ENCODE measurements around the gene DNPEP. TPM values are rescaled to one million over a fixed set of nuclear protein-coding genes. Genes with fewer than 3 reads are reported as not detected.
"Not testable (repeated sequence)": the region's sequence is repeated elsewhere in the genome, so short reads cannot be mapped to it uniquely, and the experiment has no call there.

DNPEP gene
- total RNA-seq, 1 experiment from 2014 or later: 76.8 TPM

DNA sequence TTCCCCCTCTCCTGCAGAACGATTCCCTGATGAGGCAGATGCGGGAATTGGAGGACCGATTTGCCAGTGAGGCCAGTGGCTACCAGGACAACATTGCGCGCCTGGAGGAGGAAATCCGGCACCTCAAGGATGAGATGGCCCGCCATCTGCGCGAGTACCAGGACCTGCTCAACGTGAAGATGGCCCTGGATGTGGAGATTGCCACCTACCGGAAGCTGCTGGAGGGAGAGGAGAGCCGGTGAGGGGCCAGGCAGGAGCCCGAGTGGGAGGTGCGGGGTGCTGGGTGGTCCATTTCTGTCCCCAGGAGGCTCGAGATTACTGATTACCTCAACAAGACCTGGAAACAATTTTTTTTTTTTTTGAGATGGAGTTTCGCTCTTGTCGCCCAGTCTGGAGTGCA lies 33.6 kb upstream of the DNPEP start:
- in situ Hi-C loops (cut with HindIII; ENCODE audit: low pct_unique_long_range_greater_than_20kb, low sequenced_read_pairs): no loop called here

DNA sequence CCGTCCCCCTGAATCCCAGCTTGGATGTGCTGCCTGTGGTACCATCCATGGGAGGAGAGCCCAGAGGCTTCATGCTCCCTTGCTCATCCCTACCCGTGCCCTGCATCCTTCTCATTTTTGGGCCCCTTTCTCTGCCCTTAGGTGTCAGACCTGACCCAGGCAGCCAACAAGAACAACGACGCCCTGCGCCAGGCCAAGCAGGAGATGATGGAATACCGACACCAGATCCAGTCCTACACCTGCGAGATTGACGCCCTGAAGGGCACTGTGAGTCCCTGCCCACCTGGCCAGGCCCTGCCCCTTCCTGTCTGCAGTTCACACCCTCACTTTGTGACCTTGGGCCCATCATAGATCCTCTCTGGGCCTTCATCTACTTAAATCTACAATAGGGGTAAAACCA lies 33.0 kb upstream of the DNPEP start:
- DNase-seq (ENCODE audit: low read depth): no peak
- in situ Hi-C loops (cut with HindIII; ENCODE audit: low pct_unique_long_range_greater_than_20kb, low sequenced_read_pairs): no loop called here

More for the DNA sequence above, 33.6 kb upstream of the DNPEP start:
- no peak for DNase-seq (ENCODE audit: low read depth)

GRCh38 chr2:219419331-219420197 lies 31.9 kb upstream of the DNPEP start:
- no peak for DNase-seq (ENCODE audit: low read depth)
- in situ Hi-C loops (cut with HindIII; ENCODE audit: low pct_unique_long_range_greater_than_20kb, low sequenced_read_pairs): no loop called here

GRCh38 chr2:219419012-219419324 lies 31.3 kb upstream of the DNPEP start:
- DNase-seq (ENCODE audit: low read depth): no peak
- in situ Hi-C loops (cut with HindIII; ENCODE audit: low pct_unique_long_range_greater_than_20kb, low sequenced_read_pairs): no loop called here

- in situ Hi-C loops (cut with HindIII; ENCODE audit: low pct_unique_long_range_greater_than_20kb, low sequenced_read_pairs): no loop called here
- DNase-seq (ENCODE audit: low read depth): no peak
These were observed 30.7 kb upstream of the DNPEP start, which contains the start of gene DES for GRCh38 chr2:219418155-219419011. Gene DES, plus strand, starts transcription at chr2:219418377. Its CDS starts 86 bp downstream, at chr2:219418463.

GRCh38 chr2:219417374-219417773 lies 29.7 kb upstream of the DNPEP start:
- in situ Hi-C loops (cut with HindIII; ENCODE audit: low pct_unique_long_range_greater_than_20kb, low sequenced_read_pairs): no loop called here

GRCh38 chr2:219416938-219417337 lies 29.2 kb upstream of the DNPEP start:
- in situ Hi-C loops (cut with HindIII; ENCODE audit: low pct_unique_long_range_greater_than_20kb, low sequenced_read_pairs): no loop called here
- DNase-seq (ENCODE audit: low read depth): no peak

More at GRCh38 chr2:219417374-219417773, 29.7 kb upstream of the DNPEP start:
- DNase-seq (ENCODE audit: low read depth): no peak

DNA sequence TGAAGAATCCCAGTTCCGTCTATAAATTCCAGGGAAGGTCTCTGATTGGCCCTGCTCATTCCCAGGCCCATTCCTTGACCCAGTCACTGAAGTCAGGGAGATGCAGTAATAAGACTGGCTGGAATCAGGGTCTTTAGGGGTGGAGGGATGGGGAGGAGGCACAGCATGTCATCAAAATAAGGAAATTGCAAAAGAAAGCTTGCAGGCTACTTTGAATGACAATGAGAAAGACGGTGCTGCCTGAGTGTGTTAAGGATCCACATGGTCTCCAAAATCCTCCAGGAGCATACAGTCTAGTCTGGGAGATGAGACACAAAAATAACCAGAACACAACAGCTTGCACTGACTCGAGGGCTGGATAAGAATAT lies 28.5 kb upstream of the DNPEP start:
- in situ Hi-C loops (cut with HindIII; ENCODE audit: low pct_unique_long_range_greater_than_20kb, low sequenced_read_pairs): no loop called here
- no peak for DNase-seq (ENCODE audit: low read depth)

GRCh38 chr2:219415580-219416234 lies 28.0 kb upstream of the DNPEP start:
- DNase-seq (ENCODE audit: low read depth): no peak
- in situ Hi-C loops (cut with HindIII; ENCODE audit: low pct_unique_long_range_greater_than_20kb, low sequenced_read_pairs): no loop called here

- DNase-seq (ENCODE audit: low read depth): no peak
- in situ Hi-C loops (cut with HindIII; ENCODE audit: low pct_unique_long_range_greater_than_20kb, low sequenced_read_pairs): no loop called here
These were observed 27.1 kb upstream of the DNPEP start for GRCh38 chr2:219414857-219415256.

DNA sequence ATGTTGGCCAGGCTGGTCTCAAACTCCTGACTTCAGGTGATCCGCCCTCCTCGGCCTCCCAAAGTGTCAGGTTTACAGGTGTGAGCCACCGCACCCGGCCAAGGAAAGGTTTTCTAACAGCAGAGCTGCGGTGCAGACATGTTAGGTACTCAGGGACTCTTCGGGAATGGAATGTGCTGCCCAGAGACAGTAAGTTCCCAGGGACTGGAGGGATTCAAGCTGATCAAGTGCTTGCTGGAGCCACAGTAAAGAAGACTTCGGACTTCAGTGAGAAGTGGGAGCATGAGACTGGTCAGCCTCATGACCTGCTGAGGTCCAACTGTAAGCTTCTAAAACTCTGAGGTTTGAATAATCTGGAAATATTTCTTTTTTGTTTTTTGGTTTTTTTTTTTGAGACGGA lies 22.7 kb upstream of the DNPEP start:
- in situ Hi-C loops (cut with HindIII; ENCODE audit: low pct_unique_long_range_greater_than_20kb, low sequenced_read_pairs): no loop called here
- no peak for DNase-seq (ENCODE audit: low read depth)

- in situ Hi-C loops (cut with HindIII; ENCODE audit: low pct_unique_long_range_greater_than_20kb, low sequenced_read_pairs): no loop called here
These were observed 21.9 kb upstream of the DNPEP start for GRCh38 chr2:219409619-219410018.

DNA sequence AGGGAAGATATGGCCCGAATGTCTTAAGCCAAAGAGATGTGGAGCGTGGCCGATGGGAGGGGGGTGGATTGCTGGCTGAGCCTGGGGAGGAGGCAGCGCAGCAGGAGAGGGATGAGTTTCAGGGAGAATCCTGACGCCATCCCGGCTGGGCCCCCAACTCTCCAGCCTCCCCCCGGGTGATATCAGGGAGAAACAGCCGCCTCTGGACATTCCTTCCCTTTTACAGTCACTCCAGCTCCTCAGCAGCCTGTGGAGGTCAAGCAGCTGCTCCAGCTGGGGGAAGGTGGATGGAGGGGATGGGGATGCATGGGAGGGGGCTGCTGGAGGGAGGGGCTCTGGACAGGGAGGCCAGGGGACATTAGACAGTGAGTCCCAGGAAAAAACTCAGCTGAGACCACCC lies 20.9 kb upstream of the DNPEP start:
- in situ Hi-C loops (cut with HindIII; ENCODE audit: low pct_unique_long_range_greater_than_20kb, low sequenced_read_pairs): no loop called here
- no peak for DNase-seq (ENCODE audit: low read depth)

More at GRCh38 chr2:219409619-219410018, 21.9 kb upstream of the DNPEP start:
- DNase-seq (ENCODE audit: low read depth): no peak

GRCh38 chr2:219408204-219408603 lies 20.5 kb upstream of the DNPEP start:
- in situ Hi-C loops (cut with HindIII; ENCODE audit: low pct_unique_long_range_greater_than_20kb, low sequenced_read_pairs): no loop called here
- no peak for DNase-seq (ENCODE audit: low read depth)

GRCh38 chr2:219407343-219407742 lies 19.6 kb upstream of the DNPEP start:
- in situ Hi-C loops (cut with HindIII; ENCODE audit: low pct_unique_long_range_greater_than_20kb, low sequenced_read_pairs); DNase-seq (ENCODE audit: low read depth): not testable (repeated sequence)

GRCh38 chr2:219406861-219407230 lies 19.1 kb upstream of the DNPEP start:
- no peak for DNase-seq (ENCODE audit: low read depth)
- in situ Hi-C loops (cut with HindIII; ENCODE audit: low pct_unique_long_range_greater_than_20kb, low sequenced_read_pairs): no loop called here

DNA sequence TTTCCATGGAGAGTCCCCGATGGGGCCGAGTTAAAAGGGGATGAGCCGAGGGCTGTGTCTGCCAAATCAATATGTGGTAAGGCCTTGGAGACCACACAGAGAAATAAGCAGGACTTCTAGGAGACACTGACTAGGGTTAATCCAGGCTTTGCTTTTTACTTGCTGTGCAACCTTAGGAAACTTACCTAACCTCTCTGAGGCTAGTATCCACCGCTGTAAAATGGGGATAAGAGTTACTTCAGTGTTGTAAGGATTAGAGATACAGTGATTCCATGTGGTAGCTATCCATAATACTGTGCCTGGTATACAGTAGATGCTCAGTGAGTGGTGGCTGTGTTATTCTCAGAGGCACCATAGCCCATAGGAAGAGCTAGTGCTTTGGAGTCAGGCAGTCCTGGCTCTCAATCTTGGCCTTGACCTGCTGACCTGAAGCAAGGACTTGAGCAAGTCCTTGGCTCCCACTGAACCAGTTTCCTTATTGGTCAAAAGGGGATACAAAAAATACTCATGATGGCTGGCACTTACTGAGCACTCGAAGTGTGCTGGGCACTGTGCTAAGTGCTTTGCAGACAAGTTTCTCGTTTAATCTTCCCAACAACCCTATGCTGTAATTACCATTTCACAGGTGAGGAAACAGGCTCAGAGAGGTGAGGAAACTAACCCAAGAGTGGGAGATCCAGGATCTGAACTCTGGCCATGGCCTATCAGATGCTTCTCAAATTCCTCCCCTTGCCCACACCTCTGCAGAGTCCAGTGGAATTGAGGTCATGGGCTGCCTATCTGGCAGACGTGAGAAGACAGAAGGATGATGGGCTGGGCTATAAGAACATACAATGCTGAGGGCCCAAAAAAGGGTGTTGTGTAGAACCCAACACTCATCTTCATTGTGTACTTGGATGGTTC lies 18.5 kb upstream of the DNPEP start:
- DNase-seq (ENCODE audit: low read depth): no peak
- in situ Hi-C loops (cut with HindIII; ENCODE audit: low pct_unique_long_range_greater_than_20kb, low sequenced_read_pairs): no loop called here

DNA sequence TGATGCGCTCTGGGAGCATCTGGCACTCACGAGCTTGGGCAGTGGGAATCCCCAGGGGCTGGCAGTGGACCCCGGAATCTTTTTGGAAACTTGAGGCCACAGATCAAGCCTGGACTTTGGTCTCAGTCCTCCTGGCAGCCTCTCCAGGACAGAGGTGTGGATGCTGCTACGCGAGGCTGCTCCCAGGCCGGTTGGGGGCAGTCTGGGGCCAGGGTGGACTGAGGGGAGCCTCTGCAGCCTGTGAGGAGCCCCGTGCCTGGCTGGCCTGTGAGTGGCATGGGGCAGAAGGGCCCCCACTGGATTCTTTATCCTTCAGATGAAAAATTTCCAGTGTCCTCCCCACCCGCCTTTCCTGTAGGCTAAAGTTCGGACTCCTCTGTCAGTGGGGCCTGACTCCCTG lies 17.7 kb upstream of the DNPEP start:
- in situ Hi-C loops (cut with HindIII; ENCODE audit: low pct_unique_long_range_greater_than_20kb, low sequenced_read_pairs): no loop called here

More for the DNA sequence above, 17.7 kb upstream of the DNPEP start:
- DNase-seq (ENCODE audit: low read depth): no peak

Data from Caki2 (cell line).